ENCODE measurements around the gene CUL2. TPM values are rescaled to one million over a fixed set of nuclear protein-coding genes. Genes with fewer than 3 reads are reported as not detected.
"Not testable (repeated sequence)": the region's sequence is repeated elsewhere in the genome, so short reads cannot be mapped to it uniquely, and the experiment has no call there.

Gene CUL2
- total RNA-seq, 6 experiments from 2014 or later = 13.2 to 20.4 (median 15.9) TPM

DNA sequence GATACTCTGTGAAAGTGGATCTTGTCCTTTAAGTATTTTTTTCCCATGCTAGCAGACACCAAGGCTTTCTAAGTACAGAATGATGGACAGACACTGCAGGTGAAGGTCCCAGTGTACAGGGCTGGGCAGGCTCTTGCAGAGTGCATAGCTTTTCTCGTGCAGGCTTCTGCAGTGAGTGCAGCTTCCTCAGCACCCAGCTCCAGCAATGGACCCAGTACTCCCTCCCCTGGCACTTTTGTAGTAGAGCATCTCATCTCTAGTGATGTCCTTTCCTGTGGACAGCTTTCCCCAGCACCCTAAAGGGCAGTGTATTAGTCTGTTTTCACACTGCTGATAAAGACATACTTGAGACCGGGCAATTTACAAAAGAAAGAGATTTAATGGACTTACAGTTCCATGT, 104.3 kb downstream of the CUL2 start:
- TF ChIP-seq POLR2A (IDR thresholded peaks at IDR 0.05) = no peak
- TF ChIP-seq, protein P1, sequence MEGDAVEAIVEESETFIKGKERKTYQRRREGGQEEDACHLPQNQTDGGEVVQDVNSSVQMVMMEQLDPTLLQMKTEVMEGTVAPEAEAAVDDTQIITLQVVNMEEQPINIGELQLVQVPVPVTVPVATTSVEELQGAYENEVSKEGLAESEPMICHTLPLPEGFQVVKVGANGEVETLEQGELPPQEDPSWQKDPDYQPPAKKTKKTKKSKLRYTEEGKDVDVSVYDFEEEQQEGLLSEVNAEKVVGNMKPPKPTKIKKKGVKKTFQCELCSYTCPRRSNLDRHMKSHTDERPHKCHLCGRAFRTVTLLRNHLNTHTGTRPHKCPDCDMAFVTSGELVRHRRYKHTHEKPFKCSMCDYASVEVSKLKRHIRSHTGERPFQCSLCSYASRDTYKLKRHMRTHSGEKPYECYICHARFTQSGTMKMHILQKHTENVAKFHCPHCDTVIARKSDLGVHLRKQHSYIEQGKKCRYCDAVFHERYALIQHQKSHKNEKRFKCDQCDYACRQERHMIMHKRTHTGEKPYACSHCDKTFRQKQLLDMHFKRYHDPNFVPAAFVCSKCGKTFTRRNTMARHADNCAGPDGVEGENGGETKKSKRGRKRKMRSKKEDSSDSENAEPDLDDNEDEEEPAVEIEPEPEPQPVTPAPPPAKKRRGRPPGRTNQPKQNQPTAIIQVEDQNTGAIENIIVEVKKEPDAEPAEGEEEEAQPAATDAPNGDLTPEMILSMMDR (IDR thresholded peaks at IDR 0.05) = peak in 1 of 4 donors; percentile 18
- Histone ChIP-seq H3K4me1 (no peaks in the 10 kb centered on the region), H3K27ac (no peak overlapping the region), H3K4me3 (no peak overlapping the region), H3K9me3 (no peaks in the 10 kb centered on the region), H3K36me3 (no peaks in the 10 kb centered on the region), H3K27me3 (no peaks in the 10 kb centered on the region)
- intact Hi-C loops (cut with DNase I) = no loop called here
- 0% methylated on average over 1 of the region's 2 CpGs for WGBS (ENCODE audit: insufficient coverage, low coverage, low lambda C conversion rate, missing lambda C conversion rate)
- DNase-seq = no peak
- ATAC-seq = peak in 3 of 4 donors; percentile 33 to 59 (median 59)

DNA sequence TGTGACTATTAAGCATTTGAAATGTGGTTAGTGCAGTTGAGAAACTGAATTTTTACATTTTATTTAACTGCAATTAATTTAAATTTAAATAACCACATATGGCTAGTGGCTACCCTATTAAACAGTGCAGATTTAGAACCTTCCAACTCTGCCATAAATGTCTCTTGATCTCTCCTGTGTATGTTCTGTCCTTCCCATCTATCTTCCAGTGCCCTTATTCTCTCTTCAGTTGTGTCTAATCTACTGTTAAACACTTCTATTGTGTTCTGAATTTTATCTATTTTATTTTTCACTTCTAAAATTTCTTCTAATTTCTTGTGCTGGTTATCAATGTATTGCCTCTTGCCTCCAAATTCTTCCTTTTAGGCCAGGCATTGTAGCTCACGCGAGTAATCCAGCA, 105.0 kb downstream of the CUL2 start:
- intact Hi-C loops (cut with DNase I) = no loop called here
- Histone ChIP-seq H3K4me3 (no peak overlapping the region), H3K36me3 (no peaks in the 10 kb centered on the region), H3K9me3 (no peaks in the 10 kb centered on the region), H3K4me1 (no peaks in the 10 kb centered on the region), H3K27ac (no peak overlapping the region), H3K27me3 (no peaks in the 10 kb centered on the region)
- DNase-seq = no peak
- ATAC-seq = no peak
- no peak for TF ChIP-seq POLR2A (IDR thresholded peaks at IDR 0.05)
- TF ChIP-seq, protein P1 (IDR thresholded peaks at IDR 0.05) = no peak
- 95% methylated on average over 2 of the region's 2 CpGs for WGBS (ENCODE audit: insufficient coverage, low coverage, low lambda C conversion rate, missing lambda C conversion rate)

DNA sequence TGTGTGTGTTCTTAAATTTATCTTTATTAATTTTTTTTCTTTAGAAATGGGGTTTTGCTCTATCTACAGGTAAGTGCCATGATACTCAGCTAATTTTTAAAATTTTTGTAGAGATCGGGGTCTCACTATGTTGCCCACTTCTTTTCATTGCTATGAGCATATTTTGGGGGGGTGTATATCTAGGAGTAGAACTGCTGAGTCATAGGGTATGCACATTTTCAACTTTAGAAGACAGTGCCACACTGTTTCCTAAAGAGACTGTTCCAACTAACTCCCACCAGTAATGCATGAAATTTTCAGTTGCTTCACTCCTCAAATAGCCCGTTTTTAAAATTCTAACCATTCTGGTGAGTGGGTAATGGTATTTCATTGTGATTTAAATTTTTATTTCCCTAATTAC, 108.3 kb downstream of the CUL2 start:
- Histone ChIP-seq H3K9me3 (no peaks in the 10 kb centered on the region), H3K27me3 (no peaks in the 10 kb centered on the region), H3K27ac (no peak overlapping the region), H3K36me3 (no peaks in the 10 kb centered on the region), H3K4me3 (no peak overlapping the region), H3K4me1 (no peaks in the 10 kb centered on the region)
- intact Hi-C loops (cut with DNase I) = no loop called here
- no peak for TF ChIP-seq POLR2A (IDR thresholded peaks at IDR 0.05)
- TF ChIP-seq, protein P1 (IDR thresholded peaks at IDR 0.05) = no peak
- 73% methylated on average over 2 of the region's 2 CpGs for WGBS (ENCODE audit: insufficient coverage, low coverage, low lambda C conversion rate, missing lambda C conversion rate)
- ATAC-seq (no peak), DNase-seq (no peak)

DNA sequence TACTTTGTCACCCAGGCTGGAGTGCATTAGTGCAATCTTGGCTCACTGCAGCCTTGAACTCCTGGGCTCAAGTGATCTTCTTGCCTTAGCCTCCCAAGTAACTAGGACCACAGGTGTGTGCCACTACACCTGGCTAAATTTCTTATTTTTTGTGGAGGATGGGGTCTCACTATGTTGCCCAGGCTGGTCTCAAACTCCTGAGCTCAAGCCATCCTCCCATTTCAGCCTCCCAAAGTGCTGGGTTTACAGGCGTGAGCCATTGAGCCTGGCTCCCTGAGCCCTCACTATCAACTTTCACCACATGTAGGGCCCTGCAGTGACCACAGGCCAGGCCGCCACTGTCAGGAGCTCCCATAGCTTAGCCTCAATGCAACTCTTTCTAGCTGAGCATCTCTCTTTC, 110.2 kb downstream of the CUL2 start:
- TF ChIP-seq, protein P1 (IDR thresholded peaks at IDR 0.05) = no peak
- no peak for TF ChIP-seq POLR2A (IDR thresholded peaks at IDR 0.05)
- Histone ChIP-seq H3K4me3 (no peak overlapping the region), H3K27me3 (no peaks in the 10 kb centered on the region), H3K36me3 (no peaks in the 10 kb centered on the region), H3K4me1 (no peaks in the 10 kb centered on the region), H3K27ac (no peak overlapping the region), H3K9me3 (no peaks in the 10 kb centered on the region)
- intact Hi-C loops (cut with DNase I) = no loop called here
- DNase-seq = no peak
- WGBS (ENCODE audit: insufficient coverage, low coverage, low lambda C conversion rate, missing lambda C conversion rate) = 83% methylated on average over 2 of the region's 2 CpGs
- no peak for ATAC-seq

DNA sequence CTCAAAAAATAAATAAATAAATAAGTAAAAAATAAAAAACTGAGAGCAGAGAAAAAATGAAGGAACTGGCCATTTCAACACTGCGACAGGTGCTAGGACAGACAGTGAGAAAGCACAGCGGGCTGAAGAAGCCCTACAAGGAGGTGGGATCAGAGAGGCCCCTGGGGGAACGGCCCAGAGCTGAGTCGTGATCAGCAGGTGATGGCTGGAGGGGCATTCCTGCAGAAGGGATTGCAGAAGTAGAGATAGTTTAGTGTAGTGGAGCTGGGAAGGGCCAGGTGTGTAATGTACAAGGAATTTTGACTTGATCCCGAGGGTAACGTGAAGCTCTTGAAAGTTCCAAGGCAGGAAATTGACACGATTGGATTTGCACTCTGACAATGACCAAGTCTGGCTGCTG, 112.1 kb downstream of the CUL2 start:
- 75% methylated on average over 7 of the region's 7 CpGs for WGBS (ENCODE audit: insufficient coverage, low coverage, low lambda C conversion rate, missing lambda C conversion rate)
- no peaks in the 10 kb centered on the region for H3K27me3 ChIP-seq

DNA sequence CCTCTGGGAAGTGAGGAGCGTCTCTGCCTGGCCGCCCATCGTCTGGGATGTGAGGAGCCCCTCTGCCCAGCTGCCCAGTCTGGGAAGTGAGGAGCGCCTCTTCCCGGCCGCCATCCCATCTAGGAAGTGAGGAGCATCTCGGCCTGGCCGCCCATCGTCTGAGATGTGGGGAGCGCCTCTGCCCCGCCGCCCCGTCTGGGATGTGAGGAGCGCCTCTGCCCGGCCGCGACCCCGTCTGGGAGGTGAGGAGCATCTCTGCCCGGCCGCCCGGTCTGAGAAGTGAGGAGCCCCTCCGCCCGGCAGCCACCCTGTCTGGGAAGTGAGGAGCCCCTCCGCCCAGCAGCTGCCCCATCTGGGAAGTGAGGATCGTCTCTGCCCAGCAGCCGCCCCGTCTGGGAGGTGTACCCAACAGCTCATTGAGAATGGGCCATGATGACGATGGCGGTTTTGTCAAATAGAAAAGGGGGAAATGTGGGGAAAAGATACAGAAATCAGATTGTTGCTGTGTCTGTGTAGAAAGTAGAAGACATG, 113.7 kb downstream of the CUL2 start:
- peak in 1 of 3 donors; percentile 31 for DNase-seq
- H3K27me3 ChIP-seq; H3K27ac ChIP-seq; H3K4me1 ChIP-seq; intact Hi-C loops (cut with DNase I); ATAC-seq; H3K36me3 ChIP-seq; H3K9me3 ChIP-seq; H3K4me3 ChIP-seq: not testable (repeated sequence)
- WGBS (ENCODE audit: insufficient coverage, low coverage, low lambda C conversion rate, missing lambda C conversion rate) = 53% methylated on average over 3 of the region's 29 CpGs

More for the DNA sequence above, 112.1 kb downstream of the CUL2 start:
- no peak overlapping the region for H3K27ac ChIP-seq
- intact Hi-C loops (cut with DNase I) = no loop called here
- H3K4me3 ChIP-seq = no peak overlapping the region
- H3K9me3 ChIP-seq = no peaks in the 10 kb centered on the region
- TF ChIP-seq POLR2A (IDR thresholded peaks at IDR 0.05) = no peak
- TF ChIP-seq, protein P1 (IDR thresholded peaks at IDR 0.05) = no peak
- ATAC-seq (no peak), DNase-seq (peak in 1 of 3 donors; percentile 15)
- H3K4me1 ChIP-seq = no peaks in the 10 kb centered on the region
- no peaks in the 10 kb centered on the region for H3K36me3 ChIP-seq

All from right lobe of liver (tissue), 6 donors.